Fibroblast of villous mesenchyme (primary cell): ENCODE measurements around the gene DNAH12. TPM values are rescaled to one million over a fixed set of nuclear protein-coding genes. Genes with fewer than 3 reads are reported as not detected.

ENCODE experiments used
- DNase-seq: peaks from one replicate; pipeline ENCODE4 v3.0.0-alpha.2; 2010; ENCODE audit warnings: low read depth
- H3K4me3 ChIP-seq: 2 replicates; pipeline ENCODE4 v1.5.1; 2011; ENCODE audit warnings: low read depth, mild to moderate bottlenecking, low read length
- CTCF ChIP-seq: IDR thresholded peaks from 2 replicates; pipeline ENCODE4 v1.5.1; 2012; ENCODE audit warnings: low read depth, mild to moderate bottlenecking, low read length; ENCODE audit not compliant: insufficient read depth
- small RNA-seq: library from RNA; depleted of rRNA; stranded (forward); fragments of <200 nt; gene quantifications from one replicate; pipeline ENCODE3, GENCODE V24; 2012
- total RNA-seq: library from RNA; depleted of rRNA; stranded (reverse); fragments of >200 nt; gene quantifications from 2 replicates; pipeline ENCODE4 v1.2.3, GENCODE V29; 2012

The DNAH12 gene
- total RNA-seq, 1 donor = under 0.01 TPM

- no peak overlapping the region for H3K4me3 ChIP-seq
- no peak for DNase-seq
- no peak for TF ChIP-seq CTCF
Observed at GRCh38 chr3:57261929-57262328, 282.2 kb downstream of the DNAH12 start.

GRCh38 chr3:57261119-57261518 lies 283.0 kb downstream of the DNAH12 start:
- TF ChIP-seq CTCF = no peak
- DNase-seq = no peak
- H3K4me3 ChIP-seq = no peak overlapping the region

GRCh38 chr3:57257678-57258077 lies 286.5 kb downstream of the DNAH12 start:
- DNase-seq = no peak
- H3K4me3 ChIP-seq = no peak overlapping the region
- TF ChIP-seq CTCF = no peak

- H3K4me3 ChIP-seq = no peak overlapping the region
- TF ChIP-seq CTCF = no peak
Observed at GRCh38 chr3:57256844-57257243, 287.3 kb downstream of the DNAH12 start.

GRCh38 chr3:57252404-57252803 lies 291.7 kb downstream of the DNAH12 start:
- peak; percentile 29 for DNase-seq
- TF ChIP-seq CTCF = no peak
- no peak overlapping the region for H3K4me3 ChIP-seq

More at GRCh38 chr3:57256844-57257243, 287.3 kb downstream of the DNAH12 start:
- DNase-seq = no peak

GRCh38 chr3:57244946-57245345 lies 299.2 kb downstream of the DNAH12 start:
- no peak overlapping the region for H3K4me3 ChIP-seq
- TF ChIP-seq CTCF = no peak
- no peak for DNase-seq

Small RNA genes lying within 50 kb of the gene (small RNA-seq; reads per million reads assigned to genes)
- gene RF00019 (not detected), gene RNU6-108P (not detected), gene RNU6-1181P (not detected), gene RNU6-483P (not detected)

Other genes with a start within 250 kb of the DNAH12 start
- gene PDE12, start 11.9 kb upstream of the DNAH12 start, total RNA-seq = 19.0 and 25.0 TPM in 2 replicates
- gene ARF4, start 53.0 kb upstream of the DNAH12 start, total RNA-seq = 365 and 531 TPM in 2 replicates
- 23.2 and 33.2 TPM in 2 replicates for gene DENND6A, start 148.7 kb upstream of the DNAH12 start, total RNA-seq
- 77.3 and 82.1 TPM in 2 replicates for gene SLMAP, start 212.0 kb upstream of the DNAH12 start, total RNA-seq